Activated CD4-positive, alpha-beta memory T cell treated with anti-CD3 and anti-CD28 coated beads, Interleukin-2, amount 10 ng/mL, durations not matched to agents 7 days and 5 days (primary cell): ENCODE measurements around the gene FGF21. TPM values are rescaled to one million over a fixed set of nuclear protein-coding genes. Genes with fewer than 3 reads are reported as not detected.

Experiments used
- CTCF ChIA-PET: fragments of 350-600 bp; sonication (Branson Sonifier 250); formaldehyde crosslinking; loops from one replicate; lab custom pipeline; 2021; ENCODE audit warnings: antibody characterized with exemption, inconsistent platforms; lab: Charles Lee
- POLR2A ChIA-PET: fragments of 350-600 bp; sonication (Branson Sonifier 250); formaldehyde crosslinking; loops from one replicate; lab custom pipeline; 2021; ENCODE audit warnings: antibody characterized with exemption; lab: Charles Lee
- DNase-seq: peaks from one replicate; pipeline ENCODE4 v3.0.0-alpha.2; 2020
- H3K27ac Mint-ChIP-seq: one replicate; pipeline ENCODE4 v1.8.0; 2021; ENCODE audit warnings: mild to moderate bottlenecking, mixed read lengths
- H3K27me3 Mint-ChIP-seq: one replicate; pipeline ENCODE4 v1.8.0; 2021; ENCODE audit warnings: mixed read lengths
- H3K36me3 Mint-ChIP-seq: one replicate; pipeline ENCODE4 v1.8.0; 2021; ENCODE audit warnings: low read depth, mixed read lengths
- H3K4me1 Mint-ChIP-seq: one replicate; pipeline ENCODE4 v1.8.0; 2021; ENCODE audit warnings: mixed read lengths
- H3K4me3 Mint-ChIP-seq: one replicate; pipeline ENCODE4 v1.8.0; 2021; ENCODE audit warnings: mild to moderate bottlenecking, mixed read lengths
- H3K9me3 Mint-ChIP-seq: one replicate; pipeline ENCODE4 v1.8.0; 2021; ENCODE audit warnings: mixed read lengths
- total RNA-seq, 2 experiments: library from RNA; stranded (reverse); gene quantifications; one replicate each; pipeline ENCODE4 v1.2.3, GENCODE V29; 2021

Gene FGF21
- total RNA-seq, 2 experiments from 2014 or later, result not detected

- ChIA-PET CTCF (interaction anchor here (1.2 to 2.2 kb wide), 2 partner anchors 24 to 50 kb away, joined by 4 to 13 read pairs; no protein-coding TSS in a partner anchor), POLR2A (interaction anchor here (0.9 to 2.6 kb wide), 2 partner anchors 12 to 256 kb away, joined by 3 to 11 read pairs; partner anchors contain the start of gene RUVBL2)
- Mint-ChIP-seq H3K4me1 (peaks cover 22% of the 10 kb centered on the region), H3K9me3 (no peaks in the 10 kb centered on the region), H3K27ac (no peak overlapping the region), H3K27me3 (peaks cover 6% of the 10 kb centered on the region), H3K36me3 (no peaks in the 10 kb centered on the region), H3K4me3 (no peak overlapping the region)
- no peak for DNase-seq
Observed at GRCh38 chr19:48737360-48737998, 17.8 kb upstream of the FGF21 start.

GRCh38 chr19:48738557-48739403 is 16.5 kb upstream of the FGF21 start:
- peak; percentile 94 for DNase-seq
- CTCF ChIA-PET, result interaction anchor here (0.8 to 2.2 kb wide), 11 partner anchors 8 to 103 kb away, joined by 3 to 14 read pairs (median 5); partner anchors contain the start of genes CA11 and IZUMO1
- peaks cover 6% of the 10 kb centered on the region for H3K27me3 Mint-ChIP-seq

GRCh38 chr19:48739404-48740163 is 15.7 kb upstream of the FGF21 start:
- no peaks in the 10 kb centered on the region for H3K36me3 Mint-ChIP-seq
- H3K27ac Mint-ChIP-seq, result no peak overlapping the region
- no peak for DNase-seq
- H3K4me3 Mint-ChIP-seq, result no peak overlapping the region
- H3K4me1 Mint-ChIP-seq, result peaks cover 22% of the 10 kb centered on the region
- H3K27me3 Mint-ChIP-seq, result peaks cover 6% of the 10 kb centered on the region
- H3K9me3 Mint-ChIP-seq, result no peaks in the 10 kb centered on the region
- CTCF ChIA-PET, result interaction anchor here (0.6 to 2.2 kb wide), 10 partner anchors 11 to 388 kb away, joined by 3 to 14 read pairs (median 6); partner anchors contain the start of gene CA11
- POLR2A ChIA-PET, result interaction anchor here (0.8 to 2.6 kb wide), 8 partner anchors 8 to 116 kb away, joined by 3 to 11 read pairs (median 4); partner anchors contain the start of gene CA11

More at GRCh38 chr19:48738557-48739403, 16.5 kb upstream of the FGF21 start:
- POLR2A ChIA-PET, result interaction anchor here (0.8 to 2.6 kb wide), 8 partner anchors 9 to 115 kb away, joined by 3 to 11 read pairs (median 4); partner anchors contain the start of gene CA11
- no peaks in the 10 kb centered on the region for H3K9me3 Mint-ChIP-seq
- no peak overlapping the region for H3K27ac Mint-ChIP-seq
- peak overlapping the region; percentile 30 for H3K4me3 Mint-ChIP-seq
- peaks cover 22% of the 10 kb centered on the region for H3K4me1 Mint-ChIP-seq
- H3K36me3 Mint-ChIP-seq, result no peaks in the 10 kb centered on the region

- H3K36me3 Mint-ChIP-seq, result no peaks in the 10 kb centered on the region
- no peak within 1 kb of the TSS for H3K27ac Mint-ChIP-seq
- H3K4me3 Mint-ChIP-seq, result no peak within 1 kb of the TSS
- POLR2A ChIA-PET, result no interaction called here
- no peaks in the 10 kb centered on the region for H3K9me3 Mint-ChIP-seq
- CTCF ChIA-PET, result no interaction called here
- peaks cover 6% of the 10 kb centered on the region for H3K27me3 Mint-ChIP-seq
- peaks cover 24% of the 10 kb centered on the region for H3K4me1 Mint-ChIP-seq
- no peak for DNase-seq
Observed at GRCh38 chr19:48740164-48740972, 15.0 kb upstream of the FGF21 start, which contains the start of gene RASIP1. Gene RASIP1, minus strand, starts transcription at chr19:48740610. Its CDS starts 328 bp downstream, at chr19:48740282.

GRCh38 chr19:48741129-48741999 is 14.0 kb upstream of the FGF21 start:
- Mint-ChIP-seq H3K4me1 (peaks cover 32% of the 10 kb centered on the region), H3K27me3 (peaks cover 11% of the 10 kb centered on the region), H3K9me3 (no peaks in the 10 kb centered on the region), H3K4me3 (no peak overlapping the region), H3K27ac (no peak overlapping the region), H3K36me3 (no peaks in the 10 kb centered on the region)
- DNase-seq, result peak; percentile 50
- POLR2A ChIA-PET, result no interaction called here
- CTCF ChIA-PET, result no interaction called here

GRCh38 chr19:48742096-48742495 is 13.2 kb upstream of the FGF21 start:
- no peak for DNase-seq
- Mint-ChIP-seq H3K36me3 (no peaks in the 10 kb centered on the region), H3K4me1 (peaks cover 34% of the 10 kb centered on the region), H3K4me3 (no peak overlapping the region), H3K9me3 (no peaks in the 10 kb centered on the region), H3K27me3 (peaks cover 11% of the 10 kb centered on the region), H3K27ac (no peak overlapping the region)
- ChIA-PET CTCF (no interaction called here), POLR2A (no interaction called here)

- peak; percentile 61 for DNase-seq
- H3K4me1 Mint-ChIP-seq, result peaks cover 25% of the 10 kb centered on the region
- no peak overlapping the region for H3K27ac Mint-ChIP-seq
- H3K4me3 Mint-ChIP-seq, result no peak overlapping the region
- no peaks in the 10 kb centered on the region for H3K36me3 Mint-ChIP-seq
- peaks cover 6% of the 10 kb centered on the region for H3K27me3 Mint-ChIP-seq
- no peaks in the 10 kb centered on the region for H3K9me3 Mint-ChIP-seq
- ChIA-PET CTCF (interaction anchor here (0.6 to 1.0 kb wide), 2 partner anchors 96 to 248 kb away, joined by 4 read pairs; partner anchors contain the start of genes GYS1 and RUVBL2), POLR2A (no interaction called here)
Observed at GRCh38 chr19:48745208-48745995, 9.9 kb upstream of the FGF21 start.

GRCh38 chr19:48746110-48746509 is 9.2 kb upstream of the FGF21 start:
- no peak overlapping the region for H3K27ac Mint-ChIP-seq
- CTCF ChIA-PET, result no interaction called here

GRCh38 chr19:48746738-48747575 is 8.4 kb upstream of the FGF21 start, which contains the start of gene IZUMO1:
Gene IZUMO1, minus strand, starts transcription at chr19:48746909. Its CDS starts 1,050 bp downstream, at chr19:48745859.
- ChIA-PET CTCF (interaction anchor here (1.0 kb wide), 1 partner anchor 8 kb away, joined by 3 read pairs; no protein-coding TSS in a partner anchor), POLR2A (interaction anchor here (1.0 kb wide), 1 partner anchor 347 kb away, joined by 3 read pairs; no protein-coding TSS in a partner anchor)
- DNase-seq, result peak; percentile 67
- Mint-ChIP-seq H3K36me3 (no peaks in the 10 kb centered on the region), H3K27ac (no peak within 1 kb of the TSS), H3K4me1 (peaks cover 18% of the 10 kb centered on the region), H3K9me3 (no peaks in the 10 kb centered on the region), H3K4me3 (no peak within 1 kb of the TSS), H3K27me3 (peaks cover 10% of the 10 kb centered on the region)

More at GRCh38 chr19:48746110-48746509, 9.2 kb upstream of the FGF21 start:
- POLR2A ChIA-PET, result interaction anchor here (1.0 kb wide), 1 partner anchor 346 kb away, joined by 3 read pairs; no protein-coding TSS in a partner anchor
- Mint-ChIP-seq H3K27me3 (peaks cover 8% of the 10 kb centered on the region), H3K9me3 (no peaks in the 10 kb centered on the region), H3K4me3 (no peak overlapping the region), H3K4me1 (peaks cover 24% of the 10 kb centered on the region), H3K36me3 (no peaks in the 10 kb centered on the region)
- no peak for DNase-seq
